ENCODE results near the gene TMEM14A. TPM values are rescaled to one million over a fixed set of nuclear protein-coding genes. Genes with fewer than 3 reads are reported as not detected.

The TMEM14A gene
- total RNA-seq, 1 experiment from 2014 or later, result 58.5 TPM

GRCh38 chr6:52720321-52720720 is 49.4 kb downstream of the TMEM14A start:
- no peak for DNase-seq (ENCODE audit: low read depth, low spot score)
- in situ Hi-C loops (cut with HindIII; ENCODE audit: low pct_unique_long_range_greater_than_20kb, low sequenced_read_pairs), result no loop called here

GRCh38 chr6:52724042-52724405 is 53.1 kb downstream of the TMEM14A start:
- peak; percentile 43 for DNase-seq (ENCODE audit: low read depth, low spot score)
- in situ Hi-C loops (cut with HindIII; ENCODE audit: low pct_unique_long_range_greater_than_20kb, low sequenced_read_pairs), result no loop called here

GRCh38 chr6:52724406-52725121 is 53.7 kb downstream of the TMEM14A start:
- in situ Hi-C loops (cut with HindIII; ENCODE audit: low pct_unique_long_range_greater_than_20kb, low sequenced_read_pairs), result no loop called here
- DNase-seq (ENCODE audit: low read depth, low spot score), result peak; percentile 79

DNA sequence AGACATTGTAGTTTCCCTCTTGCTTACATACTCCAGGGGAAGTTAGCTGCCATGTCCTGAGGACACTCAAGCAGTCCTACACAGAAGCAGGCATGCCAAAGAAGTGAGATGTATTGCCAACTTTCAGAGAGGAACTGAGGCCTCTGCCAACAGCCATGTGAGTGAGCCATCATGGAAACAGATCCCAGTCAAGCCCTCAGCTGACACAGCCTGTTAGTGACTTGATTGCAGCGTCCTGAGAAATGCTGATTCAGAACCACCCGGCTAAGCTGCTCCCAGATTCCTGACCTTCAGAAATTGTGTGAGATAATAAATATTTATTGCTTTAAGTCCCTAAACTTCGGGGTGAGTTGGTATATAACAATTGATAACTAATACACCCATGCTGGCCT is 54.2 kb downstream of the TMEM14A start:
- in situ Hi-C loops (cut with HindIII; ENCODE audit: low pct_unique_long_range_greater_than_20kb, low sequenced_read_pairs), result no loop called here
- DNase-seq (ENCODE audit: low read depth, low spot score), result no peak

DNA sequence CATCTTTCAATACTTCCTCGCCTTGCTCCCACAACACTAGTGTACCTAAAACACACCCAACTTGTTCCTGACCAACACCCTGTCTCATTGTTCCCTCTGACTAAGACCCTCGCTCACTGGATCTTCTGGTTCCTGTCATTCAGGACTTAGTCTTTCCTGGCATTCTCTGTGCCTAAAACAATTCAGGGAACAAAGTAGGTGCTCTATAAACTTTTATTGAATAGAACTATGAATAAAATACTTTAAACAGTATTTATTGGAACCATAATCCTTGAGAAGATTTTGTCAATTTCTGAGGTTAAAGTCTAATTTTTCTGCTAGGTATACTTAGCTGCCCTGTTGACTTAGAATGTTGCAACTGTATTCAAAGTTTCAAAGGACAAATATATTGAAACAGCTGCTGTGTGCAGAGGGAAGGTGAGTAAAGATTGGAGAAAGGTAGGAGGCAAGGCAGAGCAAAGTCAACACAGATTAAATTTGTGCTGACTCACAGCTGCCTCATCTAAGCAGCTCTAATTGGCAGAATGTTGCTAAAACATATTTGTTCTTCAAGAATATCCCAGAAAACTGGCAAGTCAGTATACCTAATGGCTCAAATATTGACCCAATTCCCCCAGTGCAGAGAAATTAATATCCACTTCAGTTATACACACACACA is 54.8 kb downstream of the TMEM14A start:
- DNase-seq (ENCODE audit: low read depth, low spot score), result no peak
- in situ Hi-C loops (cut with HindIII; ENCODE audit: low pct_unique_long_range_greater_than_20kb, low sequenced_read_pairs), result no loop called here

DNA sequence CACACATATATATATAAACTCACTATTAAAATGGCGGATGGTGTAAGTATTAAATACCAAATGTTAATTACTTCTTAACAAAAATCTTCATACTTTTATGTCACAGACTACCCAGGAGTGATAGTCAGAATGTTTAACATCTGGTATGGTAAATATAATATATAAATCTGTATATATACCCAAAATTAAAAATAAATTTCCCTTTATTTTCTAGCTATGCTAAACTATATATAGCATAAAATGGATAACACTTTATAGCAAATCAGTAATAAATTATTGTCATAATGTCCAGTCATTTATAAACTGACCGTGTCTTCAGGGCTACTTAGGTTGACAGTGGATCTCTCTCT is 55.3 kb downstream of the TMEM14A start:
- DNase-seq (ENCODE audit: low read depth, low spot score), result no peak
- in situ Hi-C loops (cut with HindIII; ENCODE audit: low pct_unique_long_range_greater_than_20kb, low sequenced_read_pairs), result no loop called here

- no peak for DNase-seq (ENCODE audit: low read depth, low spot score)
- in situ Hi-C loops (cut with HindIII; ENCODE audit: low pct_unique_long_range_greater_than_20kb, low sequenced_read_pairs), result no loop called here
Measured at GRCh38 chr6:52726741-52727535, 56.0 kb downstream of the TMEM14A start.

GRCh38 chr6:52727908-52728307 is 57.0 kb downstream of the TMEM14A start:
- in situ Hi-C loops (cut with HindIII; ENCODE audit: low pct_unique_long_range_greater_than_20kb, low sequenced_read_pairs), result no loop called here
- no peak for DNase-seq (ENCODE audit: low read depth, low spot score)

DNA sequence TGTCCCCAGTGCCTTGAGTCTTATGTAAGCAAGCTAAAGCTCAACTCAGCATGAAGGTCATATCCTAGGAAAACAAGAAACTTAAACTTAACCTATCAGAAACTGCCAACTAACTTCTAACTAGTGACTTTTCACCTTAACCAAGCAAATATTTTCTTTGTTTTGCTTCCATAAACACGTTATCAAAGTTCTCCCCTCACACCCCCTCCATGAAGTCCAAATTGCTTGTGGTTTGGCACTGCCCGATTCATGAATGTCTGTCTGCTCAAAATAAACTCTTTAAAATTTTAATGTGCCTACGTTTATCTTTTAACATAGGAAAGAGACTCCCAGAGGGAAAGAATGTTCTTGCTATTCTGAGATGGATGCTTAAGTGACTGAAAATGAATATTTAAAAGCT is 57.5 kb downstream of the TMEM14A start:
- DNase-seq (ENCODE audit: low read depth, low spot score), result no peak
- in situ Hi-C loops (cut with HindIII; ENCODE audit: low pct_unique_long_range_greater_than_20kb, low sequenced_read_pairs), result no loop called here

- in situ Hi-C loops (cut with HindIII; ENCODE audit: low pct_unique_long_range_greater_than_20kb, low sequenced_read_pairs), result no loop called here
- no peak for DNase-seq (ENCODE audit: low read depth, low spot score)
Measured at GRCh38 chr6:52729576-52729975, 58.7 kb downstream of the TMEM14A start.

DNA sequence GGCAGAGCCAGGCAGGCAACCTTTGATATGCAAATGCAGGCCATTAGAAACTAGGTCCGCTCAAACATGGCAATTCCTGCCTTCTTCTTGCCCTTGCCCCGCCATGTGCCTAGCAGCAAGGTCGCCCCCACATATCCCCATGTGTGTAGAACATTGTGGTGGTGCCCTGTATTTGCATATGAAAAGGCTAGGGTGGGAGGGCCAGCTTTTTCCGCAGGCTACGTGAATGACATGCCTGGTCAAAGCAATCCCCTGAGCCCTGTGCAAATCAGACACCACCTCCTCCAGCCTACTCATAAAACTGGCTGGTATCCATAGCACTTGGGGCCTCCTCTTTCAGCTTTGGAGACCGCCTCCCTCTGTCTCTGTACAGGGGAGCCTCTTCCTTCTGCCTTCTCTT is 60.8 kb downstream of the TMEM14A start:
- no peak for DNase-seq (ENCODE audit: low read depth, low spot score)
- in situ Hi-C loops (cut with HindIII; ENCODE audit: low pct_unique_long_range_greater_than_20kb, low sequenced_read_pairs), result no loop called here

DNA sequence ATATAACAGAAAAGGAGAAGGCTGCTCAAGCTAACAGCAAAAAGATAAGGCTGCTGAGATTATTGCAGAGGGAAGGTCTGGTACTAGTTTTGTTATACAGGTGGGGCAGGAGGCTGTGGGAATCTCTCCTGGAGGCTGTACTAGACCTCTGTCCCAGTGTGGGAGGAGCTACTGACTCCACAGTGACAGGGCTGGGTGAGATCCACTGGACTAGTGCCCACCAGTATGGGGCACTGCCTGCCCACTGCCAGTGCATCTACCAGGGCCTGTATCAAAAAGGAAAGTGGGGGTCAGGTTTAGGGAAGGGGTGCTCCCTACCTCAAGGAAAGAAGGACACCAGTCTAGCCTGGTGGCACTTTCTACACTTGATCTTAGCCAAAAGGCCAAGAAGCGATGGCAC is 62.3 kb downstream of the TMEM14A start:
- in situ Hi-C loops (cut with HindIII; ENCODE audit: low pct_unique_long_range_greater_than_20kb, low sequenced_read_pairs), result no loop called here
- DNase-seq (ENCODE audit: low read depth, low spot score), result no peak

DNA sequence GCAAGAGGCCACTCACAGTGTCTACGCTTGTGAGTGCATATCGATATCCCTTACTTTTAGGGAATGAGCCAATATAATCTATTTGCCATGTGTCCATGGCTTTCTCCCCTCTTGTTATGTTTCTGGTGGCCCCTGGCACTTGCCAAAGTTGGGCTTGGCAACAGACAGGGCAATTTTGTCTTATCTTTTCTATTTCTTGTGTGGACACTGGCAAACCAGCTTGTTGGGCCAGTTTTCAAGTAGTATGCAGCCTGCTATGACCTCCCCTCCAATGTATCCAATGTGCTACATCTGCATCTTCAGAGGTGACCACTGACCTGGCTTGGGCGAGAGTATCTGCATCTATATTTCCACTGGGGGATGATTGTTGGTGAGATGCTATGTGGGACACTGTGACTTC is 63.2 kb downstream of the TMEM14A start:
- in situ Hi-C loops (cut with HindIII; ENCODE audit: low pct_unique_long_range_greater_than_20kb, low sequenced_read_pairs), result no loop called here
- no peak for DNase-seq (ENCODE audit: low read depth, low spot score)

- in situ Hi-C loops (cut with HindIII; ENCODE audit: low pct_unique_long_range_greater_than_20kb, low sequenced_read_pairs), result no loop called here
- DNase-seq (ENCODE audit: low read depth, low spot score), result no peak
Measured at GRCh38 chr6:52735071-52735470, 64.2 kb downstream of the TMEM14A start.

DNA sequence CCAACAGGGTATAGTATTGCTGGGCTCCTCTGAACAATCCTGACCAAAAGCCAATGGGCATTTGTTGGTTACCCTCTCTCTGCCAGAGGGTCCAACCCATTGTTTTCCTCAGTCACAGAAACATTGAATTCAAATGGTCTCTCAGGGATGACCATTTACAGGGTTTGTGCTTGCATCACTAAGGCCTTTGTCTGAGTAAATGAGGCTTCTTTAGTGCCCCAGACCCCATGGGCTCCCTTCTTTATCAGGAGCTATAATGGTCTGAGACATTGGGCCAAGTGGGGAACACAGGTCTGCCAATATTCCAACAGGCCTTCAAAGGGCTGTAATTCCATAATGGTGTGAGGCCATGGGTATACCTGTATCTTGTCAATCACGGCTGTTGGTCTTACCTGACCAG is 65.2 kb downstream of the TMEM14A start:
- no peak for DNase-seq (ENCODE audit: low read depth, low spot score)
- in situ Hi-C loops (cut with HindIII; ENCODE audit: low pct_unique_long_range_greater_than_20kb, low sequenced_read_pairs), result no loop called here
